HG02610 (cell line): Measurements from ENCODE around the gene PGLYRP2.

Experiments
- ATAC-seq: cut with Tn5 transposase; IDR thresholded peaks from one replicate; pipeline ENCODE4 v1.9.1; 2021; ENCODE audit warnings: mild to moderate bottlenecking, moderate library complexity; ENCODE audit not compliant: unreplicated experiment

Gene PGLYRP2

DNA sequence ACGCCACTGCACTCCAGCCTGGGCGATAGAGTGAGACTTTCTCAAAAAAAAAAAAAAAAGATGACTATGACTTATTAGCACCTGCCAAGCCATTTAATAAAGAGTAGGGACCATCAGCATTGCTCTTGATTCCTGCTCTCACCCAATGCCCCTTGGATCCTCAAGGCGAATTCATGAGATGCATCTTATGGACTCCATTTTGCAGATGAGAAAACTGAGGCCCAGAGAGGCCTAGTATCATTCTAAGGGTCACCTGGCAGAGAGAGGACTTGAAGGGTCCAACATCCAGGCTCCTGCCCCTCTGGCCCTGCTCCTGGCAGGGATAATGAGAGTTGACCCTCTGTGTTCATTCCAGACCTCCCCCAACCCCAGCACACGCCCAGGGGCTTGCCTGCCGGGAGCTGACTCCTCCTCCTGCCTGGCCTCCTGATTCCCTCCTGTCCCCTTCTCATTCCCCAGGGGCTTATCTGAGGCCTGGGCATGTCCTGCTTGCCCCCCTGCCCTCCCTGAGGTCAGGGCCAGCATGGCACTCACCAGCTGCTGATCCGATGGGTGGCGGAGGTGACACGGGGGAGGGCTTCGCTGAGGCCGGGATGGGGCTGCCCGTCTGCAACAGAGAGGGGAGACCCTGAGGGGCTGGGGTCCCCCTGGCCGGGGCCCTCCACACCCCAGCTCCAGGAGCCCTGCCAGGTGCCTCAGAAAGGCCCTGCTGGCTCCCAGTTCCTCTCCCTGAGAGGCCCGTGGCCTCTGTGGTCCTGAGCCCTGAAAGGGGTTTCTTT is 37.0 kb downstream of the PGLYRP2 start:
- no peak for ATAC-seq

- no peak for ATAC-seq
Observed at GRCh38 chr19:15441317-15441716, 38.0 kb downstream of the PGLYRP2 start.

DNA sequence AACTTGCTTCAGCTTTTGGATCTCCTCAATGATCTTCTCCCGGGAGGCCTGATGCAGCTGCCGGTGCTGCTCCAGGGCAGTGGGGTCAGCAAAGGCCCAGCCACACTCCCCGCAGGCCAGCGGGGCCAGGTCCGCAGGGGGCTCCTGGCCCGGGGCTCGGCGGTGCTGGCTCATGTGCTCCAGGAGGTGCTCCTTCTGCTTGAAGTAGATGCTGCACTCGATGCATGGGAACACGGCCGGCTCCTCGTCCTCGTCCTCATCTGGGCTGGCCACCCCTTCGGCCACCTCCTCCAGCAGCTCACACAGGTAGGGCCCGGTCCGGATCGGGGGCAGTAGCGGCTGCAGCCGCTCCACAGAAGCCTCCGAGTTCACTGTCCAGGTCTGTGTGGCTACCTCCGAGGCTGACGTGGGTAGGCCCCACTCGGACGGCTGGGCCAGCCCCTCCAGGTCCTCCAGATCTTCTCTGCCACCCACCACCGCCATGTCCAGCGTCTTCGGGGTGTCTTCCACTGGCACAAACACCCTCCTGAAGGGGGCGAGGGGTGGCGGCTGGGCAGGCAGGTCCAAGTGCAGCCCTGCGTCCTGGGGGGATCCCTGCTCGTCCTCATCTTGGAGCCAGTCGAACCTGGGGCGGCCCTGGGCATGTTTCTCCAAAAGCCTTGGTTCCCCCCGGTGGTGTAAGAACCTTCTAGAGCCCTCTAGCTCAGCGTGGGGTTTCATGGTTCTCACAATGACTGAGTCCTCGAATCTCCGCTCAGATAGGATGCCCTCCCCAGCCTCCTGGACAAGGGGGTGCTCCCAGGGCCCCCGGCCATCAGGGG is 39.3 kb downstream of the PGLYRP2 start:
- no peak for ATAC-seq

DNA sequence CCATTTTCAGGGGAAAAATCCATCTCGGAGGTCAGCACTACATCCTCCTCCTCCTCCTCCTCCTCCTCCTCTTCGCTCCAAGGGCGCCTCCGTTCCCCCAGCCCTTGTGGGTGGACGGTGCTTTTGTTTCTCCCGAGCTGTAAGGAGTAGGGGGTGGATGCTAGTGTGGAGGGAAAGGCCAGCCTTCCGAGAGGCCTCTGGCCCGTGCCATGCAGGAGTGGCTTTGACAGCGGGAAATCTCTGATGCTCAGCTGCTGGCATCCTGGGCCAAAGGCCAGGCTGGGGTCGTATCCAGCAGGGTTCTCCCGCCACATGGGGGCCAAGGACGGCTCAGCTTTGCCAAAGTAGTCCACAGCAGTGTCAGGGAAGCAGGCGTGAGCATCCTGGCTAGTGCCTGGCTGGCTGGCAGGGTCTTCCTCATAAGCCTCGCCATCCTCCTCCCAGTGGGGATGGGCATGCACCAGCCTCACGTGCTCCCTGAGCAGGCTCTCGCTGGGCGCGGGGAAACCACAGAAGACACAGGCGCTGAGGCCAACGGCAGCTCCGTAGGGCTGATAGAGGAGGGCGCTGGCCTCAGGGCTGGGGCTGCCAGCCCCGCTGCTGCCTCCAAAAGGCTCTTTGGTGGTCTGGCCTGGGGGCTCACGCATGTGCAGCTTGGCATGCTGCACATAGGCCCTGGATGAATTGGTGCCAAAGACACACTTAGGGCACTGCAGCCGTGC is 40.1 kb downstream of the PGLYRP2 start:
- no peak for ATAC-seq

DNA sequence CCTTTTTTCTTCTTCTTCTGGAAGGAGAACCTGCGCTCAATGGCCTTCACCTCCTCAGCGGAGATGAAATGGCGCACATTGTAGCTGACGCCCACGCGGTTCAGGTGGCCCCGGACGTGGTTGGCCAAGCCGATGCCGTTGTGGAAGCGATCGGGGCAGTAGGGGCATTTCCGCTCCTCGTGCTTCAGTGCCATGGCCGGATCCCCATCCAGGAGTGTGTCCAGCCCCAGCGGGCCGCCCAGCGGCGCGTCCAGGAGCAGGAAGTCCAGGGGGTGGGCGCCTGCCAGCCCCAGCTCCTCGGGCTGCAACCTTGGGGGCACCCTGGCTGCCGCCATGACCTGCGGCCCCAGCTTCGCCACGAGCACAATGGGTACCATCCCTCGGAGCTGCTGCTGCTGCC is 40.7 kb downstream of the PGLYRP2 start:
- ATAC-seq: no peak

DNA sequence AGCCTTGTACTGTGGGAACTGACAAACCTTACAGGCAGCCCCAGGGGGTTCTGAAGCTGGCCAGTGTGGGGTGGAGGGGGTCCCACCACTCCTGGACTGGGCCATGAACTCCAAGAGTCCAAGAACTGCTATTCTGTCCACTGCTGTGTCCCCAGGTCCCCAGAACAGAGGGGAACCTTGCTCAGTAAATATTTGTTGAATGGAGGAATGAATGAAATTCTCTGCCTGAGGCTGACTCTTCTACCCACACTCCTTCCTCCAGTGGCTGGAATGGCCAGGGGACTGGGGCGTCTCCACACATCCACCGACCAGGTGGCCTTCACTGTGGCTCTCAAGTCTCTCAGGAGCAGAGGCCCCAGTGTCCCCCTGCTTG is 41.2 kb downstream of the PGLYRP2 start:
- no peak for ATAC-seq

GRCh38 chr19:15437355-15438123 is 41.8 kb downstream of the PGLYRP2 start:
- ATAC-seq: no peak

GRCh38 chr19:15436826-15437110 is 42.5 kb downstream of the PGLYRP2 start:
- no peak for ATAC-seq

GRCh38 chr19:15436012-15436825 is 43.1 kb downstream of the PGLYRP2 start:
- no peak for ATAC-seq

DNA sequence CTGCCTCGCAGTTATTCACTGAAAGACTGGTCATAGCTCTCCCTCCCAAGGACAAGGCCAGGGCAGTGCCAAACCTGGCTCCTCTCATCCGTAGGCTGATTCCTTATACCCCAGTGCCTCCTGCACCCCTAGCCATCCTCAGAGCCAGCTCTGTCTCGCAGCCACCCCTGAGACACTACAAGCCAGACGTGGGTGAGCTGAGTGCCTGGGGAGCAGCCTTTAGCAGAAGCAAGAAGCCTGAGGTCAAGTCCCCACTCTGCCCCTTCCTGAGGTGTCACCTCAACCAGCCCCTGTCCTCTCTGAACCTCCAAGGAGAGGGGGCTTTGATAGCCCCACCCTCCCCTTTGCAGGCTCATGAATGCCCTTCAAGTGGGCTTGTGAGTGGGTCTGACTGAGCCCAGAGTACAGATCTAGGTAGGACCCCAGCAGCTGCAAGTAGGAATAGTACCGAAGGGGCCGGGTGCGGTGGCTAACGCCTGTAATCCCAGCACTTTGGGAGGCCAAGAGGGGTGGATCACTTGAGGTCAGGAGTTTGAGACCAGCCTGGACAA is 45.7 kb downstream of the PGLYRP2 start:
- ATAC-seq: no peak

GRCh38 chr19:15432629-15433518 is 46.4 kb downstream of the PGLYRP2 start:
- peak; percentile 61 for ATAC-seq

DNA sequence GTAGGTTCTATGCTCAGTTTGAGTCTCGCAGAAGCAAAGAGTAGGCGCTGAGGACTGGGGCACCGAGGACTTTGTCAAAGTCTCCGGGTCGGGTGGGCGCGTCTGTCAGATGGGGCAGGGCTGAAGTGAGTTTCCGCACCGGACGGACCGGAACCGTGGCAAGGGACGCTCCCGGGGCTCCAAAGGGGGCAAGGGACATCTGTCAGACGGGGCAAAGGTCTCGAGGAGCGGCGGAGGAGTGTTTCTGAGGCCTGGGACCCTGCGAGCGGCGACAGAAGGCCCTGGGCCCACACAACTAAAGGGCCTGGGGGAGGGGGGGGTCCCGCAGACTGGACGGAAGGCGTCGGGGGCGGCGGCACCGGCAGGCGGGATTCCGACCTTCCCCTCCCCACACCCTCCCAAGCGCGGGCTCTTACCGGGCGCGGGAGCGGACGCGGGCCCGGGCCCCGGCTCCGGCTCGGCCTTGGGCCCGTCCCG is 47.2 kb downstream of the PGLYRP2 start:
- ATAC-seq: peak; percentile 9

GRCh38 chr19:15431396-15432017 is 47.8 kb downstream of the PGLYRP2 start:
- no peak for ATAC-seq

DNA sequence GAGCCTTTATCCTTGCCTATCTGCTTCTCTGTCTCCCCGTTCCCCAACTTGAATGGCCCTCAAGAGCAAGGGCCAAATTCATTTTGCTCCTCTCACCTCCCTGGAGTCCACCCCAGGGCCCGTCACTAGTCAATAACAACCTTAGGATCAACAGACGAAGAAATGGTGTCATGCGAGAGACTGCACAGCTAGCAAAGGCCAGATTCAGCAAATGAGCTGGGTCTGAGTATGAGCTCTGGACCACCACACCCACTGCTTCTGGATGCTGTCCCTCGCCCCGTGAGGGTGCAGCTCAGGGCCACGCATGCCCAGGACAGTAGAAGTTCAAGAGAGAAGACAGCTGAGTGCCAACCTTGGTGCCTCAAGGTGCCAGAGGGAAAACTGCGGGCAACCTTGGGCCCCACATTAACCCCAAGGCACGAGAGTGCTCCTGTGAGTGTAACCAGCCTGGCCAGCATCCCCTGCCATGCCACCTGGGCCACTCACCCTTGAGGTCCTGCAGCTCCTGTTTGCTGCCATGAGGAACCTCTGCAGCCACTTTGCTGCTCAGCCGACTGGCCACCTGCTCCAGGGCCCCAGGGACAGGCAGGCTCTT is 48.7 kb downstream of the PGLYRP2 start:
- no peak for ATAC-seq

DNA sequence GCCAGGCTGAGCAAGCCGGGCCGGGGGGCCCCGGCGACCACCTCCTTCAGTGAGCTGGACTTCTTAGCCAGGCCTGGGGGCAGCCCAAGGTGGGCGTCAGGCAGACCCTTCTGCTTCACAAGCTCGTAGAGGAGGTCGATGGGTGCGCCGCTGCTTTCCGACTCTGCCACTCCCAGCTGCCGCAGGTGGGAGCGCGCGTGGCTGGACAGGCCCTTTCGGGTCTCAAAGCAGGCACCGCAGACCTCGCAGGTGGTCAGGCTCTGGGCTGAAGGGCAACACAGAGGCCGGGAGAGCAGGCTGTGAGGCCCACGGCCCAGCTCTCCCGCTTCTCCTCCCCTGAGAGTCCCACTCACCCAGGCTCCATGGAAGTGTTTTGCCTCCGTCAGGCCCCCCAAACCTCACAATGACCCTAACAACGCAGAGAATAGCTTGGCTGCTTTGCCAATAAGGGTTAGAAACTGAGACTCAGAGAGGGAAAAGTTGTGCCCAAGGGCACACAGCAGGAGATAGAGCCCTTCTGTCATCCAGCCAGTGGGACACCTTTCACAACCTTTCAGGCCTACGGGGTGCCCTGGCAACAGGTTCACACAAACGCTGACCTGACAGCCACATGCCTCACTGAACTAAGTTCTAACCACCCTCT is 49.4 kb downstream of the PGLYRP2 start:
- ATAC-seq: no peak

DNA sequence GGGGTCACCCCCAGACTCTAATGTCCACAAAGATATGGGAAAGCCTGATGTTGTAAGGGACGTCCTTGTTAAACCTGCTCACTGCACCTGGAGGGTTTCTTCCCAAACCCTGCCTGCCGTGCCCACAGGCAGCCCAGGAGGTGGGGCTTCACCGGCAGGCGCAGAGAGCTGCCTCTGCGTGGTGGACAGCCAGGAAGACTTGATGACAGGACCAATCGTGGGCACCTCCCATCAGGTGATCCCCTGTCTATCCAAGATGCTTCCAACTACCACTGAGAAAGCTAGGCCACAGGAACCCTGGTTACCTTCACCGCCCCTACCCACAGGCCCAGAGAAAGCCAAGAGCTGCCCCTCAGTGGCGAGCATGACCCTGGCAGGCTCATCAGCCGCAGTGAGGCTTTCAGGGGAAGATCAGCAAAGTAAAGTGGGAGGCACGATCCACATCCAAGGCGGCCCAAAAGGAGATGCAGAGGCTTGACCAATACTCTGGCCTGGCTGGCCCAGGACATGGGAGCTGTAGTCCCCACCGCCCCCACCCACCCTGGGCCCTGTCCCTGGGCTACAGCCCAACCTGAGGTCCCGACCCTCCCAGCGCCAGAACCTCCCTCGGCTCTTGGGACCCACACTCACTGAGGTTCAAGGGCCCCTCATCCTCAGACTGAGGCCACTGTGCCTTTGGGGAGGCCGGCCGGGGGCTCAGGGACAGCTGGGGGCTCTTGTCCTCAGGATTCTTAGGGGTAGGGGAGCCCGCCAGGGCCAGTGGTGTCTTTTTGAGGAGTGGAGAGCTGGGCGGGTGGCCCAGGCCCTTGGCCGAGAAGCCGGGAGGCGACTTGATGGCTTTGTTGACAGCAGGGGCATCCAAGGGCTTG is 50.1 kb downstream of the PGLYRP2 start:
- ATAC-seq: no peak
